ENCODE data around the gene SNRNP48. TPM values are rescaled to one million over a fixed set of nuclear protein-coding genes. Genes with fewer than 3 reads are reported as not detected.

SNRNP48 gene
- total and polyA plus RNA-seq, 2 of the 8 experiments (the other 6 are each of a cell fraction or from before 2014, with no cell fraction given), result 7.7 to 21.0 TPM

- no peak overlapping the region for H3K56ac ChIP-seq (replicated peaks; ENCODE audit: insufficient read length, low read depth, low read length)
- H4K8ac ChIP-seq (ENCODE audit: extremely low read depth, insufficient read depth, low read length), result no peak overlapping the region
- H3K4me2 ChIP-seq (ENCODE audit: insufficient read depth in 1 of 2, low read depth in 2 of 2, low read length in 2 of 2), result no peak overlapping the region
- H3K23ac ChIP-seq (ENCODE audit: insufficient read length), result no peak overlapping the region
- 96% methylated on average over 3 of the region's 3 CpGs; no CpG with 5 or more reads in 1 of the 2 experiments for WGBS, 2 experiments (ENCODE audit: extremely low coverage in 1 of 2, insufficient coverage in 1 of 2, insufficient read length in 1 of 2, insufficient replicate concordance in 2 of 2, low coverage in 1 of 2, low lambda C conversion rate in 2 of 2, missing lambda C conversion rate in 1 of 2)
- H3K79me2 ChIP-seq (ENCODE audit: control insufficient read depth in 1 of 2, insufficient read depth in 2 of 2, low read length in 2 of 2), result peaks cover 6 to 26% of the 10 kb centered on the region in 2 experiments
- no peak overlapping the region for H2AFZ ChIP-seq (ENCODE audit: low read length)
- H3K4ac ChIP-seq (replicated peaks; ENCODE audit: insufficient read length, low read depth, low read length), result no peak overlapping the region
- peaks cover 7% of the 10 kb centered on the region for H3K79me1 ChIP-seq (ENCODE audit: low read depth, low read length)
- no peaks in the 10 kb centered on the region for H3K9me3 ChIP-seq (ENCODE audit: insufficient read depth in 2 of 2, low read depth in 1 of 2, low read length in 1 of 2)
- no peak overlapping the region for H2BK12ac ChIP-seq (ENCODE audit: low read depth, low read length)
- no peak overlapping the region for H3K9ac ChIP-seq (replicated peaks in 1 of 4; ENCODE audit: extremely low read depth in 1 of 4, low read depth in 3 of 4, low read length in 3 of 4)
- no peak overlapping the region for H2BK15ac ChIP-seq (ENCODE audit: low read length)
- H3K4me1 ChIP-seq (replicated peaks in 1 of 4; ENCODE audit: control insufficient read depth in 3 of 4, insufficient read depth in 4 of 4, low read length in 3 of 4), result peaks cover 0 to 10% (median 2%) of the 10 kb centered on the region in 4 experiments; a peak in 2 of 7 replicates
- H4K20me1 ChIP-seq (replicated peaks in 1 of 2; ENCODE audit: control insufficient read depth in 1 of 2, insufficient read depth in 2 of 2, low read length in 2 of 2), result peaks cover 0 to 11% of the 10 kb centered on the region in 2 experiments
- no peak for DNase-seq (ENCODE audit: low read depth in 1 of 2, low spot score in 2 of 2)
- no peak overlapping the region for H2BK120ac ChIP-seq (replicated peaks; ENCODE audit: low read depth, low read length)
- no peak overlapping the region for H4K91ac ChIP-seq (replicated peaks; ENCODE audit: insufficient read length, low read length)
- H2BK20ac ChIP-seq (ENCODE audit: low read length), result no peak overlapping the region
- H2BK5ac ChIP-seq (ENCODE audit: low read depth, low read length), result no peak overlapping the region
- no peak overlapping the region; the same call in 1 of the 2 replicates for H3K27ac ChIP-seq (ENCODE audit: low read depth, low read length)
- ChIA-PET POLR2A (ENCODE audit: partially characterized antibody) (interaction anchor here (0.7 kb wide), 1 partner anchor 17 kb away, joined by 3 read pairs; no protein-coding TSS in a partner anchor), CTCF (ENCODE audit: partially characterized antibody) (no interaction called here)
- H3K4me3 ChIP-seq (ENCODE audit: extremely low read depth in 1 of 4, insufficient read depth in 2 of 4, low read depth in 3 of 4, low read length in 4 of 4), result no peak overlapping the region
- no peak overlapping the region for H3K14ac ChIP-seq (ENCODE audit: insufficient read length)
- peaks cover 3 to 27% (median 17%) of the 10 kb centered on the region in 4 experiments for H3K36me3 ChIP-seq (ENCODE audit: control insufficient read depth in 2 of 4, insufficient read depth in 4 of 4, low read length in 3 of 4)
- TF ChIP-seq TAF1 (IDR thresholded peaks at IDR 0.05; ENCODE audit: low read depth, low read length) (no peak), GABPA (IDR thresholded peaks at IDR 0.05; ENCODE audit: borderline replicate concordance, insufficient read depth, low read length) (no peak), CBX8 (IDR thresholded peaks at IDR 0.05; ENCODE audit: borderline replicate concordance, low read depth, low read length) (no peak), EZH2 (IDR thresholded peaks at IDR 0.05; ENCODE audit: low read depth, low read length, severe bottlenecking) (no peak), KDM1A (IDR thresholded peaks at IDR 0.05; ENCODE audit: borderline replicate concordance, low read length) (no peak), KDM5A (IDR thresholded peaks at IDR 0.05; ENCODE audit: low read length) (no peak), ATF2 (IDR thresholded peaks at IDR 0.05; ENCODE audit: low read length) (no peak), MAFK (IDR thresholded peaks at IDR 0.05; ENCODE audit: low read depth, low read length) (no peak), BACH1 (IDR thresholded peaks at IDR 0.05; ENCODE audit: low read length) (no peak), CBX5 (IDR thresholded peaks at IDR 0.05; ENCODE audit: low read depth, low read length) (no peak), EP300 (IDR thresholded peaks at IDR 0.05; ENCODE audit: borderline replicate concordance in 1 of 2, low read depth in 2 of 2, low read length in 2 of 2) (no peak)
- no peak for FAIRE-seq
- no peak overlapping the region for H2AK5ac ChIP-seq (ENCODE audit: low read depth, low read length)
- no peaks in the 10 kb centered on the region for H3K27me3 ChIP-seq (replicated peaks in 1 of 4; ENCODE audit: control insufficient read depth in 3 of 4, extremely low read depth in 1 of 4, insufficient read depth in 3 of 4, low read length in 3 of 4)
- H4K5ac ChIP-seq (ENCODE audit: insufficient read length, low read depth, low read length), result no peak overlapping the region
- H3K18ac ChIP-seq (ENCODE audit: extremely low read depth, low read length), result no peak overlapping the region
- H3K23me2 ChIP-seq (ENCODE audit: low read depth, low read length), result peaks cover 9% of the 10 kb centered on the region
These were observed 2.3 kb upstream of the SNRNP48 start for GRCh38 chr6:7587631-7588100.

Measured in H1 (cell line).